HepG2 (cell line): Measurements from ENCODE around the gene PHACTR3. TPM values are rescaled to one million over a fixed set of nuclear protein-coding genes. Genes with fewer than 3 reads are reported as not detected.
A peak's percentile ranks its signal among the peaks of the same experiment; 100 is the strongest.

Source experiments
- ATAC-seq: fragments of 200-7000 bp; cut with Tn5 transposase; 3 replicates; pipeline ENCODE4 v1.9.1; 2020; ENCODE audit warnings: mild to moderate bottlenecking, moderate library complexity
- BruUV-seq: library from RNA; stranded (reverse); fragments of 400-500 nt; replicated peaks from 2 replicates; lab custom pipeline; 2021; lab: Mats Ljungman, UMichigan
- CTCF ChIA-PET: fragments of 300-600 bp; formaldehyde crosslinking; extraction: SDS; loops from one replicate; lab custom pipeline; 2021; ENCODE audit warnings: low total read pairs, inconsistent platforms, low intra/inter-chr PET ratio; lab: Yijun Ruan, JAX
- POLR2A ChIA-PET: fragments of 350-600 bp; sonication (Branson Sonifier 250); formaldehyde crosslinking; loops from one replicate; lab custom pipeline; 2020; ENCODE audit warnings: antibody characterized with exemption, inconsistent platforms; lab: Yijun Ruan, JAX
- DNase-seq: peaks from one replicate; pipeline ENCODE4 v3.0.0-alpha.2; 2015; ENCODE audit warnings: low spot score
- FAIRE-seq: peaks from 3 replicates; lab custom pipeline; 2011; peaks lifted over from hg19 to GRCh38; lab: Jason Lieb, UNC
- H2AFZ ChIP-seq: one replicate; pipeline ENCODE4 v1.6.1; 2011; ENCODE audit warnings: low read length, inconsistent platforms
- H3K27ac ChIP-seq: fragments of 300-600 bp; 3 replicates; pipeline ENCODE4 v1.8.0; 2011; ENCODE audit warnings: mixed run types, mild to moderate bottlenecking, mixed read lengths, low read length, inconsistent platforms; ENCODE audit not compliant: insufficient read depth; ENCODE audit errors: extremely low read length
- H3K27me3 ChIP-seq, 2 experiments: fragments of 200-600 bp in 1 of 2; 2 replicates in 1 of 2; 3 replicates in 1 of 2; pipeline versions ENCODE4 v1.6.0 to v1.8.0; 2011; ENCODE audit warnings: low read length in 2 of 2, mild to moderate bottlenecking in 2 of 2, moderate library complexity in 2 of 2, inconsistent platforms in 1 of 2; ENCODE audit not compliant: insufficient read depth in 2 of 2, control insufficient read depth in 1 of 2
- H3K36me3 ChIP-seq, 2 experiments: fragments of 200-600 bp in 1 of 2; replicated peaks in 1 of 2; 2 replicates in 1 of 2; 3 replicates in 1 of 2; pipeline versions ENCODE4 v1.5.1 to v1.8.0; 2011; ENCODE audit warnings: low read length in 2 of 2, inconsistent platforms in 1 of 2; ENCODE audit not compliant: insufficient read depth in 2 of 2, control insufficient read depth in 1 of 2
- H3K4me1 ChIP-seq: 2 replicates; pipeline ENCODE4 v1.5.1; 2012; ENCODE audit warnings: low read length, inconsistent platforms; ENCODE audit not compliant: insufficient read depth
- H3K4me2 ChIP-seq: 2 replicates; pipeline ENCODE4 v1.6.0; 2011; ENCODE audit warnings: low read depth, low read length, inconsistent platforms
- H3K4me3 ChIP-seq, 3 experiments: fragments of 200-600 bp in 1 of 3; sonication (generic), shearing (Covaris generic) in 1 of 3; replicated peaks in 1 of 3; 2 replicates each; pipeline ENCODE4 v1.5.1; 2011 to 2016; ENCODE audit warnings: low read length in 3 of 3, inconsistent platforms in 2 of 3, low read depth in 2 of 3, mild to moderate bottlenecking in 2 of 3, control low read depth in 1 of 3, mixed read lengths in 1 of 3; ENCODE audit not compliant: insufficient read depth in 1 of 3
- H3K79me2 ChIP-seq: one replicate; pipeline ENCODE4 v1.6.1; 2011; ENCODE audit warnings: low read length, inconsistent platforms; ENCODE audit not compliant: insufficient read depth
- H3K9ac ChIP-seq: 2 replicates; pipeline ENCODE4 v1.6.0; 2011; ENCODE audit warnings: mild to moderate bottlenecking, low read depth, low read length, inconsistent platforms; ENCODE audit not compliant: insufficient read depth
- H3K9me3 ChIP-seq: 2 replicates; pipeline ENCODE4 v1.5.1; 2012; ENCODE audit warnings: mild to moderate bottlenecking, low read length
- H4K20me1 ChIP-seq: 2 replicates; pipeline ENCODE4 v1.6.0; 2011; ENCODE audit warnings: inconsistent platforms, mild to moderate bottlenecking, low read length, moderate library complexity; ENCODE audit not compliant: insufficient read depth
- GPBP1L1 ChIP-seq: sonication (generic); formaldehyde crosslinking; IDR thresholded peaks from 2 replicates; pipeline ENCODE4 v1.5.0; 2020; ENCODE audit warnings: mild to moderate bottlenecking, missing genetic modification reagents
- MEIS2 ChIP-seq: sonication (generic); formaldehyde crosslinking; IDR thresholded peaks from 2 replicates; pipeline ENCODE4 v1.9.0; 2021; ENCODE audit warnings: mild to moderate bottlenecking, missing genetic modification reagents
- PCBP1 ChIP-seq: fragments of 200-400 bp; formaldehyde crosslinking; IDR thresholded peaks from 2 replicates; pipeline ENCODE4 v1.6.1; 2017; ENCODE audit warnings: mild to moderate bottlenecking, low read depth, low read length, borderline replicate concordance
- ZBTB40 ChIP-seq, 2 experiments: fragments of 450-650 bp in 1 of 2; sonication (generic) in 1 of 2; formaldehyde crosslinking in 1 of 2; IDR thresholded peaks; 2 replicates each; pipeline versions ENCODE4 v1.6.1 to v1.8.0; 2016 to 2022; ENCODE audit warnings: antibody characterized with exemption in 1 of 2, mild to moderate bottlenecking in 1 of 2, missing genetic modification reagents in 1 of 2
- ZNF34 ChIP-seq: sonication (generic); formaldehyde crosslinking; IDR thresholded peaks from 2 replicates; pipeline ENCODE4 v1.4.0; 2020; ENCODE audit warnings: mild to moderate bottlenecking, missing genetic modification reagents, borderline replicate concordance
- ZNF737 ChIP-seq: sonication (generic); formaldehyde crosslinking; IDR thresholded peaks from 2 replicates; pipeline ENCODE4 v1.5.0; 2020; ENCODE audit warnings: missing genetic modification reagents, mild to moderate bottlenecking, borderline replicate concordance
- WGBS: methylation state at CpG from one replicate; pipeline ENCODE4 v1.1.6; 2017; ENCODE audit warnings: low lambda C conversion rate; 5-methylcytosine and 5-hydroxymethylcytosine counted together
- in situ Hi-C: cut with HindIII; loops from 2 replicates; pipeline ENCODE4 v1.10.0; 2017; ENCODE audit warnings: low pct_unique_long_range_greater_than_20kb; ENCODE audit not compliant: extremely low pct_ligation_motif_present
- intact Hi-C: fragments of 100-400 bp; cut with micrococcal nuclease; formaldehyde crosslinking; loops from one replicate; pipeline ENCODE4 v1.10.0; 2022; ENCODE audit not compliant: unreplicated experiment
- polyA plus RNA-seq, 8 experiments: library from polyadenylated mRNA; depleted of rRNA in 3 of 8; stranded (reverse) in 7 of 8; unstranded in 1 of 8; fragments of >200 nt; fragmentation: Illumina TruSeq in 4 of 8; extraction: Trizol in 4 of 8; gene quantifications; 2 replicates each; pipeline versions ENCODE4 v1.2.1 to v1.2.3, GENCODE V29; 2011 to 2016; ENCODE audit warnings: low read depth in 4 of 8, missing spikeins in 1 of 8, mixed read lengths in 1 of 8; ENCODE audit not compliant: insufficient read depth in 1 of 8
- total RNA-seq, 5 experiments: library from RNA; depleted of rRNA; stranded (reverse); fragments of >200 nt; fragmentation: Illumina TruSeq; extraction: Trizol; gene quantifications; 2 replicates each; pipeline ENCODE4 v1.2.3, GENCODE V29; 2016; ENCODE audit warnings: low read depth in 1 of 5

The PHACTR3 gene
- total and polyA plus RNA-seq, 2 of the 13 experiments (the other 11 are each of a cell fraction or from before 2014, with no cell fraction given), result not detected

GRCh38 chr20:59680148-59680650 lies 75.9 kb downstream of the PHACTR3 start:
- CTCF ChIA-PET, result no interaction called here
- 47% methylated on average over 9 of the region's 9 CpGs for WGBS
- no peak for DNase-seq

GRCh38 chr20:59680852-59681251 lies 76.5 kb downstream of the PHACTR3 start:
- FAIRE-seq (no peak), ATAC-seq (no peak), DNase-seq (no peak)
- TF ChIP-seq ZBTB40 (IDR thresholded peaks at IDR 0.05) (no peak), ZBTB40 (CRISPR knock-in tag; IDR thresholded peaks at IDR 0.05) (peak; percentile 60; the same call in 1 of the 2 replicates), GPBP1L1 (no peak)
- BruUV-seq, result no TSS peak
- no peak overlapping the region for H3K9ac ChIP-seq
- H3K4me3 ChIP-seq, result no peak overlapping the region
- peaks cover 0 to 51% of the 10 kb centered on the region in 2 experiments; a peak in 4 of 5 replicates for H3K27me3 ChIP-seq
- H2AFZ ChIP-seq, result no peak overlapping the region
- H4K20me1 ChIP-seq, result no peaks in the 10 kb centered on the region
- H3K27ac ChIP-seq, result no peak overlapping the region
- H3K4me1 ChIP-seq, result no peaks in the 10 kb centered on the region
- H3K79me2 ChIP-seq, result no peaks in the 10 kb centered on the region
- ChIA-PET CTCF (no interaction called here), POLR2A (no interaction called here)
- H3K4me2 ChIP-seq, result no peak overlapping the region
- no peaks in the 10 kb centered on the region for H3K9me3 ChIP-seq
- H3K36me3 ChIP-seq, result no peaks in the 10 kb centered on the region
- in situ Hi-C loops (loop anchor here (10.0 kb wide), 1 partner anchor 56 kb away; no protein-coding TSS in a partner anchor), intact Hi-C loops (no loop called here)
- 0% methylated on average over 1 of the region's 1 CpG for WGBS

More at GRCh38 chr20:59680148-59680650, 75.9 kb downstream of the PHACTR3 start:
- no TSS peak for BruUV-seq
- Histone ChIP-seq H3K36me3 (no peaks in the 10 kb centered on the region), H3K79me2 (no peaks in the 10 kb centered on the region), H4K20me1 (no peaks in the 10 kb centered on the region), H3K9me3 (no peaks in the 10 kb centered on the region), H3K4me3 (no peak overlapping the region), H3K27ac (no peak overlapping the region), H3K4me2 (no peak overlapping the region), H3K9ac (no peak overlapping the region), H3K4me1 (no peaks in the 10 kb centered on the region), H2AFZ (no peak overlapping the region), H3K27me3 (peaks cover 0 to 51% of the 10 kb centered on the region in 2 experiments; a peak in 4 of 5 replicates)
- no peak for ATAC-seq
- no peak for FAIRE-seq
- POLR2A ChIA-PET, result no interaction called here
- no peak for TF ChIP-seq PCBP1
- TF ChIP-seq ZNF737, result no peak
- no peak for TF ChIP-seq MEIS2 (CRISPR knock-in tag)
- no peak for TF ChIP-seq ZNF34
- in situ Hi-C loops (loop anchor here (10.0 kb wide), 1 partner anchor 55 kb away; no protein-coding TSS in a partner anchor), intact Hi-C loops (no loop called here)
